ENCODE results near the gene DYNLT2.
A peak's percentile ranks its signal among the peaks of the same experiment; 100 is the strongest.

DYNLT2 gene

GRCh38 chr6:169763881-169764280, 12.5 kb upstream of the DYNLT2 start:
- no peak overlapping the region for H3K4me3 ChIP-seq (replicated peaks; ENCODE audit: low read depth, low read length)
- no peak for DNase-seq (ENCODE audit: extremely low read depth, low read depth)
- TF ChIP-seq CTCF (IDR thresholded peaks at IDR 0.05; ENCODE audit: low read depth, low read length, missing control alignments), result no peak

GRCh38 chr6:169763308-169763707, 11.9 kb upstream of the DYNLT2 start:
- H3K4me3 ChIP-seq (replicated peaks; ENCODE audit: low read depth, low read length), result no peak overlapping the region
- no peak for DNase-seq (ENCODE audit: extremely low read depth, low read depth)
- no peak for TF ChIP-seq CTCF (IDR thresholded peaks at IDR 0.05; ENCODE audit: low read depth, low read length, missing control alignments)

GRCh38 chr6:169755162-169755561, 3.8 kb upstream of the DYNLT2 start:
- no peak for TF ChIP-seq CTCF (IDR thresholded peaks at IDR 0.05; ENCODE audit: low read depth, low read length, missing control alignments)
- H3K4me3 ChIP-seq (replicated peaks; ENCODE audit: low read depth, low read length), result no peak overlapping the region
- no peak for DNase-seq (ENCODE audit: extremely low read depth, low read depth)

- no peak for TF ChIP-seq CTCF (IDR thresholded peaks at IDR 0.05; ENCODE audit: low read depth, low read length, missing control alignments)
- no peak for DNase-seq (ENCODE audit: extremely low read depth, low read depth)
- H3K4me3 ChIP-seq (replicated peaks; ENCODE audit: low read depth, low read length), result peak overlapping the region; percentile 88
These were observed 777 bp upstream of the DYNLT2 start for GRCh38 chr6:169752074-169752623.

- no peak for TF ChIP-seq CTCF (IDR thresholded peaks at IDR 0.05; ENCODE audit: low read depth, low read length, missing control alignments)
- H3K4me3 ChIP-seq (replicated peaks; ENCODE audit: low read depth, low read length), result no peak overlapping the region
- DNase-seq (ENCODE audit: extremely low read depth, low read depth), result no peak
These were observed 4.8 kb downstream of the DYNLT2 start for GRCh38 chr6:169746556-169746955.

GRCh38 chr6:169745405-169745804, 6.0 kb downstream of the DYNLT2 start:
- no peak overlapping the region for H3K4me3 ChIP-seq (replicated peaks; ENCODE audit: low read depth, low read length)
- no peak for DNase-seq (ENCODE audit: extremely low read depth, low read depth)
- TF ChIP-seq CTCF (IDR thresholded peaks at IDR 0.05; ENCODE audit: low read depth, low read length, missing control alignments), result no peak

GRCh38 chr6:169741344-169741743, 10.0 kb downstream of the DYNLT2 start:
- TF ChIP-seq CTCF (IDR thresholded peaks at IDR 0.05; ENCODE audit: low read depth, low read length, missing control alignments), result no peak
- H3K4me3 ChIP-seq (replicated peaks; ENCODE audit: low read depth, low read length), result no peak overlapping the region
- no peak for DNase-seq (ENCODE audit: extremely low read depth, low read depth)
